ENCODE measurements around the gene PIAS1. TPM values are rescaled to one million over a fixed set of nuclear protein-coding genes. Genes with fewer than 3 reads are reported as not detected.

PIAS1 gene
- total and polyA plus RNA-seq, 2 donors from 2014 or later: 10.6 to 44.3 TPM

GRCh38 chr15:68022061-68022460, 32.1 kb upstream of the PIAS1 start:
- Histone ChIP-seq H3K27ac (ENCODE audit: low read depth in 2 of 2, low read length in 2 of 2) (no peak overlapping the region), H3K27me3 (ENCODE audit: control insufficient read depth, insufficient read depth, low read length) (no peaks in the 10 kb centered on the region), H3K9me3 (ENCODE audit: control insufficient read depth in 2 of 3, insufficient read depth in 1 of 3, low read length in 3 of 3) (no peaks in the 10 kb centered on the region), H3K36me3 (ENCODE audit: control insufficient read depth in 2 of 3, insufficient read depth in 3 of 3, low read length in 3 of 3) (no peaks in the 10 kb centered on the region), H3K4me3 (ENCODE audit: low read length in 3 of 3) (no peak overlapping the region), H3K9ac (ENCODE audit: low read length in 3 of 3) (no peak overlapping the region), H3K4me1 (ENCODE audit: control insufficient read depth in 2 of 3, insufficient read depth in 2 of 3, low read depth in 1 of 3, low read length in 3 of 3) (peaks cover 0 to 2% (median 0%) of the 10 kb centered on the region in 3 donors)
- FAIRE-seq (no peak), DNase-seq (no peak)
- TF ChIP-seq, protein P1, sequence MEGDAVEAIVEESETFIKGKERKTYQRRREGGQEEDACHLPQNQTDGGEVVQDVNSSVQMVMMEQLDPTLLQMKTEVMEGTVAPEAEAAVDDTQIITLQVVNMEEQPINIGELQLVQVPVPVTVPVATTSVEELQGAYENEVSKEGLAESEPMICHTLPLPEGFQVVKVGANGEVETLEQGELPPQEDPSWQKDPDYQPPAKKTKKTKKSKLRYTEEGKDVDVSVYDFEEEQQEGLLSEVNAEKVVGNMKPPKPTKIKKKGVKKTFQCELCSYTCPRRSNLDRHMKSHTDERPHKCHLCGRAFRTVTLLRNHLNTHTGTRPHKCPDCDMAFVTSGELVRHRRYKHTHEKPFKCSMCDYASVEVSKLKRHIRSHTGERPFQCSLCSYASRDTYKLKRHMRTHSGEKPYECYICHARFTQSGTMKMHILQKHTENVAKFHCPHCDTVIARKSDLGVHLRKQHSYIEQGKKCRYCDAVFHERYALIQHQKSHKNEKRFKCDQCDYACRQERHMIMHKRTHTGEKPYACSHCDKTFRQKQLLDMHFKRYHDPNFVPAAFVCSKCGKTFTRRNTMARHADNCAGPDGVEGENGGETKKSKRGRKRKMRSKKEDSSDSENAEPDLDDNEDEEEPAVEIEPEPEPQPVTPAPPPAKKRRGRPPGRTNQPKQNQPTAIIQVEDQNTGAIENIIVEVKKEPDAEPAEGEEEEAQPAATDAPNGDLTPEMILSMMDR (IDR thresholded peaks at IDR 0.05; ENCODE audit: borderline replicate concordance, extremely low read depth, insufficient read depth): no peak
- intact Hi-C loops (cut with DNase I): no loop called here

DNA sequence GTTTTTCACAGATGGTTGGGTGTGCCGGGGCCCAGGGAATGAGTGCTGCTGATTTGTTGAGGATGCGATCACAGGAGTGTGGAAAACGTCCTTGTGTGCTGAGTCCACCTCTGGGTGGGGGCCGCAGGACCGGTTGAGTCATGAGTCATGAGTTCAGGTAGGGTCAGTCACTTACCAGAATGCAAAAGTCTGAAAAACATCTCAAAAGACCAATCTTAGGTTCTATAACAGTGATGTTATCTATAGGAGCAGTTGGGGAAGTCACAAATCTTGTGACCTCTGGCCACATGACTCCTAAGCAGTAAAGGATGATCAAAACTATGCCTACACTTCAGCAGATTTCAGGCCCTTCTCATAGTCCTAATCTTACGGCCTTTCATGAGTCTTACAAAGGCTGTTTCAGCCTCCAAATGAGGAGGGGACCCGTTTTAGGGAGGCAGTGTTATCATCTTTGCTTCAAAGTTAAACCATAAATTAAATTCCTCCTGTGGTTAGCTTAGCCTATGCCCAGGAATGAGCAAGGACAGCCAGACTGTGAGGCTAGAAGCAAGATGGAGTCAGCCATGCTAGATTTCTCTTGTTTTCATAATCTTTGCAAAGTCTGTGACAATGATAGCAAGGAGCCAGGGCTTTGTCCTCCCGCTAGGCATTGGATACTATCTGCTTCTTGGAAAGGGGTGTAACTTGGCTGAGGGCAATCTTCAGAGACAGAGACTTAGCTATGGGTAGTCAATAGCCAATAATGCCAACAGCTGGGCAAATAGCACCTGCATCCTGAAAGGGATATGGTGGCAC, 30.6 kb upstream of the PIAS1 start:
- Histone ChIP-seq H3K4me1 (ENCODE audit: control insufficient read depth in 2 of 3, insufficient read depth in 2 of 3, low read depth in 1 of 3, low read length in 3 of 3) (peaks cover 0 to 2% (median 0%) of the 10 kb centered on the region in 3 donors), H3K27ac (ENCODE audit: low read depth in 2 of 2, low read length in 2 of 2) (no peak overlapping the region), H3K27me3 (ENCODE audit: control insufficient read depth, insufficient read depth, low read length) (no peaks in the 10 kb centered on the region), H3K36me3 (ENCODE audit: control insufficient read depth in 2 of 3, insufficient read depth in 3 of 3, low read length in 3 of 3) (no peaks in the 10 kb centered on the region), H3K9me3 (ENCODE audit: control insufficient read depth in 2 of 3, insufficient read depth in 1 of 3, low read length in 3 of 3) (no peaks in the 10 kb centered on the region), H3K9ac (ENCODE audit: low read length in 3 of 3) (no peak overlapping the region), H3K4me3 (ENCODE audit: low read length in 3 of 3) (no peak overlapping the region)
- TF ChIP-seq, protein P1 (IDR thresholded peaks at IDR 0.05; ENCODE audit: borderline replicate concordance, extremely low read depth, insufficient read depth): no peak
- intact Hi-C loops (cut with DNase I): no loop called here
- no peak for FAIRE-seq
- DNase-seq: no peak

GRCh38 chr15:68025835-68026424, 28.2 kb upstream of the PIAS1 start:
- no peak overlapping the region for H3K27ac ChIP-seq (ENCODE audit: low read depth in 2 of 2, low read length in 2 of 2)
- no peak overlapping the region for H3K9ac ChIP-seq (ENCODE audit: low read length in 3 of 3)
- FAIRE-seq (no peak), DNase-seq (no peak)
- TF ChIP-seq, protein P1 (IDR thresholded peaks at IDR 0.05; ENCODE audit: borderline replicate concordance, extremely low read depth, insufficient read depth): no peak
- no peaks in the 10 kb centered on the region for H3K27me3 ChIP-seq (ENCODE audit: control insufficient read depth, insufficient read depth, low read length)
- no peaks in the 10 kb centered on the region for H3K36me3 ChIP-seq (ENCODE audit: control insufficient read depth in 2 of 3, insufficient read depth in 3 of 3, low read length in 3 of 3)
- H3K9me3 ChIP-seq (ENCODE audit: control insufficient read depth in 2 of 3, insufficient read depth in 1 of 3, low read length in 3 of 3): no peaks in the 10 kb centered on the region
- intact Hi-C loops (cut with DNase I): no loop called here
- no peak overlapping the region for H3K4me3 ChIP-seq (ENCODE audit: low read length in 3 of 3)
- H3K4me1 ChIP-seq (ENCODE audit: control insufficient read depth in 2 of 3, insufficient read depth in 2 of 3, low read depth in 1 of 3, low read length in 3 of 3): peaks cover 0 to 2% (median 0%) of the 10 kb centered on the region in 3 donors
